Fibroblast of lung (primary cell): ENCODE data around the gene NEUROG1.

Experiments
- EZH2 ChIP-seq: IDR thresholded peaks from 2 replicates; pipeline ENCODE4 v1.5.1; 2012; ENCODE audit warnings: low read length, control low read depth, mild to moderate bottlenecking; ENCODE audit errors: missing control alignments
- TF ChIP-seq, protein P1 (sequence below), 2 donors: IDR thresholded peaks in 1 of 2; conservative IDR thresholded peaks in 1 of 2; 1 replicate in 1 of 2; 2 replicates in 1 of 2; pipeline ENCODE4 v1.5.1; 2011 to 2012; ENCODE audit warnings: low read length in 2 of 2, control low read depth in 1 of 2, inconsistent platforms in 1 of 2, low read depth in 1 of 2, mild to moderate bottlenecking in 1 of 2

DNA sequence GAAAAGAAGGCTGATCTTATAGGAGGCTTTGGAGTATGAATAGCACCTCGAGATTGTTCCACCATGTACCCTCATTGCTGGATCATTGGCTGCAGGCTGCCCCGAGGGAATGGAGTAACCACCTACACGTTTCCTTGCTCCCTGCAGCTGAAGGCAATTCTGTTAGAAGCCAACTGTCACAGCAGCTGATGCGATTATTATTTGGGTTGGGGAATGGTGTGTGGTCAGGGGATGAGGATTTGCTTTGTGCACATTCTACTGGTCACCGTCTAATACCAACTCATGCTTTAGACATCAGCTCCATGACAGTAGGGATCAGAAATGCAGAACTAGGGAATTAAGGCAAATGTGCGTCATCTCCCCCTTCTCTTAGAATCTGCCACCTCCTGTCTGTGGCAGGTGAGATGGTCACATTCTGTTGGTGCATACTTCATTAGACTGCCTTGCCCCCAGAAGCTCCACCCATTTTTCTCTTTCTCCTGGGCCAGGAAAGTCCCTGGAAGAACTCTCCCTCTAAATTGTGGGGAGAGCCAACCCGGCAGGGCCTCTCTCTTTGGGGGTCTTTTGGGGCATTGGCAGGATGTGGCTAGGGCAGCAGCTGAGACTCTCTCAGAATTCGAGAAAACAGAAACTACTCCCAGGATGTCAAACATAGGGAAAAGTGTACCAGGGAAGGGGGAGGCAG, 32.8 kb downstream of the NEUROG1 start:
- TF ChIP-seq, protein P1, sequence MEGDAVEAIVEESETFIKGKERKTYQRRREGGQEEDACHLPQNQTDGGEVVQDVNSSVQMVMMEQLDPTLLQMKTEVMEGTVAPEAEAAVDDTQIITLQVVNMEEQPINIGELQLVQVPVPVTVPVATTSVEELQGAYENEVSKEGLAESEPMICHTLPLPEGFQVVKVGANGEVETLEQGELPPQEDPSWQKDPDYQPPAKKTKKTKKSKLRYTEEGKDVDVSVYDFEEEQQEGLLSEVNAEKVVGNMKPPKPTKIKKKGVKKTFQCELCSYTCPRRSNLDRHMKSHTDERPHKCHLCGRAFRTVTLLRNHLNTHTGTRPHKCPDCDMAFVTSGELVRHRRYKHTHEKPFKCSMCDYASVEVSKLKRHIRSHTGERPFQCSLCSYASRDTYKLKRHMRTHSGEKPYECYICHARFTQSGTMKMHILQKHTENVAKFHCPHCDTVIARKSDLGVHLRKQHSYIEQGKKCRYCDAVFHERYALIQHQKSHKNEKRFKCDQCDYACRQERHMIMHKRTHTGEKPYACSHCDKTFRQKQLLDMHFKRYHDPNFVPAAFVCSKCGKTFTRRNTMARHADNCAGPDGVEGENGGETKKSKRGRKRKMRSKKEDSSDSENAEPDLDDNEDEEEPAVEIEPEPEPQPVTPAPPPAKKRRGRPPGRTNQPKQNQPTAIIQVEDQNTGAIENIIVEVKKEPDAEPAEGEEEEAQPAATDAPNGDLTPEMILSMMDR (conservative IDR thresholded peaks at IDR 0.05 in 1 of 2, IDR thresholded peaks at IDR 0.05 in 1 of 2; ENCODE audit: low read depth in 1 of 2, low read length in 2 of 2) = no peak
- TF ChIP-seq EZH2 = no peak
